GM12878 (cell line): ENCODE results near the gene ABI3. TPM values are rescaled to one million over a fixed set of nuclear protein-coding genes. Genes with fewer than 3 reads are reported as not detected.

Experiments used
- ATF7 ChIP-seq: fragments of 450-650 bp; IDR thresholded peaks from 2 replicates; pipeline ENCODE4 v1.6.1; 2016; ENCODE audit warnings: low read depth, mild to moderate bottlenecking
- BHLHE40 ChIP-seq, 2 experiments: fragments of 450-650 bp in 1 of 2; IDR thresholded peaks; 2 replicates each; pipeline ENCODE4 v1.6.1; 2011 to 2017; ENCODE audit warnings: low read depth in 2 of 2, borderline replicate concordance in 1 of 2, improper control_type of control experiment in 1 of 2, low read length in 1 of 2, mild to moderate bottlenecking in 1 of 2
- BMI1 ChIP-seq: fragments of 450-650 bp; IDR thresholded peaks from 2 replicates; pipeline ENCODE4 v1.6.1; 2016; ENCODE audit warnings: mild to moderate bottlenecking, moderate library complexity, borderline replicate concordance
- CBX3 ChIP-seq: fragments of 200-600 bp; sonication (generic); IDR thresholded peaks from 2 replicates; pipeline ENCODE4 v1.6.1; 2016; ENCODE audit warnings: low read depth, borderline replicate concordance
- CHD1 ChIP-seq: IDR thresholded peaks from 2 replicates; pipeline ENCODE4 v1.6.1; 2012; ENCODE audit warnings: low read depth, low read length, improper control_type of control experiment
- EED ChIP-seq: sonication (generic); IDR thresholded peaks from 2 replicates; pipeline ENCODE4 v1.6.1; 2016; ENCODE audit warnings: antibody characterized with exemption, low read depth
- EGR1 ChIP-seq, 2 experiments: IDR thresholded peaks; 1 replicate in 1 of 2; 2 replicates in 1 of 2; pipeline ENCODE4 v1.6.1; 2011 to 2012; ENCODE audit warnings: low read depth in 2 of 2, low read length in 2 of 2, borderline replicate concordance in 1 of 2, mild to moderate bottlenecking in 1 of 2, moderate library complexity in 1 of 2
- EZH2 ChIP-seq: IDR thresholded peaks from 2 replicates; pipeline ENCODE4 v1.6.1; 2012; ENCODE audit warnings: low read depth, mild to moderate bottlenecking, control low read depth, inconsistent platforms, low read length, borderline replicate concordance; ENCODE audit not compliant: control insufficient read depth
- IKZF2 ChIP-seq, 2 experiments: fragments of 450-650 bp; IDR thresholded peaks; 2 replicates each; pipeline ENCODE4 v1.6.1; 2017; ENCODE audit warnings: mild to moderate bottlenecking in 2 of 2, moderate library complexity in 2 of 2
- KAT2A ChIP-seq: conservative IDR thresholded peaks from 2 replicates; pipeline ENCODE4 v1.6.1; 2011; ENCODE audit warnings: low read depth, low read length; ENCODE audit not compliant: control insufficient read depth
- KDM1A ChIP-seq: fragments of 200-600 bp; sonication (generic); IDR thresholded peaks from 2 replicates; pipeline ENCODE4 v1.6.1; 2016; ENCODE audit warnings: borderline replicate concordance
- KLF5 ChIP-seq: fragments of 450-650 bp; IDR thresholded peaks from 2 replicates; pipeline ENCODE4 v1.6.1; 2014; ENCODE audit warnings: mild to moderate bottlenecking; ENCODE audit not compliant: partially characterized antibody
- NR2C1 ChIP-seq: fragments of 450-650 bp; IDR thresholded peaks from 2 replicates; pipeline ENCODE4 v1.6.1; 2017; ENCODE audit warnings: antibody characterized with exemption, mild to moderate bottlenecking, moderate library complexity
- POU2F2 ChIP-seq: IDR thresholded peaks from 3 replicates; pipeline ENCODE4 v1.6.1; 2011; ENCODE audit warnings: low read depth, mild to moderate bottlenecking, low read length, borderline replicate concordance
- RAD51 ChIP-seq: fragments of 450-650 bp; IDR thresholded peaks from 2 replicates; pipeline ENCODE4 v1.6.1; 2016; ENCODE audit warnings: moderate library complexity, mild to moderate bottlenecking, inconsistent platforms
- SIX5 ChIP-seq: IDR thresholded peaks from 2 replicates; pipeline ENCODE4 v1.6.1; 2011; ENCODE audit warnings: mild to moderate bottlenecking, low read depth, low read length, moderate library complexity; ENCODE audit not compliant: severe bottlenecking
- YBX1 ChIP-seq: fragments of 450-650 bp; IDR thresholded peaks from 2 replicates; pipeline ENCODE4 v1.6.1; 2016; ENCODE audit warnings: antibody characterized with exemption
- ZNF217 ChIP-seq: fragments of 450-650 bp; IDR thresholded peaks from 2 replicates; pipeline ENCODE4 v1.6.1; 2017; ENCODE audit warnings: antibody characterized with exemption, mild to moderate bottlenecking
- ZNF274 ChIP-seq: IDR thresholded peaks from one replicate; pipeline ENCODE4 v1.8.0; 2011; ENCODE audit not compliant: insufficient read length, insufficient read depth
- polyA plus RNA-seq, 11 experiments: library from polyadenylated mRNA; depleted of rRNA in 4 of 11; unstranded in 6 of 11; stranded (reverse) in 5 of 11; fragments of >200 nt; fragmentation: Nextera tagmentation in 4 of 11; fragmentation: Illumina TruSeq in 1 of 11; extraction: Ambion mirVana in 4 of 11; extraction: Trizol in 1 of 11; gene quantifications; 1 replicate in 1 of 11; 2 replicates in 10 of 11; pipeline versions ENCODE4 v1.2.1 to v1.2.3, GENCODE V29; 2011 to 2016; ENCODE audit warnings: inconsistent platforms in 2 of 11, missing spikeins in 2 of 11, low read depth in 1 of 11
- total RNA-seq, 4 experiments: library from RNA; depleted of rRNA in 3 of 4; stranded (reverse); fragments of >200 nt in 3 of 4; fragmentation: Illumina TruSeq in 1 of 4; extraction: Trizol in 1 of 4; gene quantifications; 2 replicates each; pipeline versions ENCODE4 v1.2.1 to v1.2.3, GENCODE V29; 2013 to 2021
- TF ChIP-seq, protein P1 (sequence below): fragments of 450-650 bp; conservative IDR thresholded peaks from 2 replicates; pipeline ENCODE4 v1.6.1; 2017; ENCODE audit warnings: mild to moderate bottlenecking, moderate library complexity
- TF ChIP-seq, protein P2 (sequence below): fragments of 450-650 bp; IDR thresholded peaks from 2 replicates; pipeline ENCODE4 v1.6.1; 2016; ENCODE audit warnings: mild to moderate bottlenecking
- TF ChIP-seq, protein P3 (sequence below), 3 experiments: IDR thresholded peaks in 2 of 3; conservative IDR thresholded peaks in 1 of 3; 2 replicates each; pipeline ENCODE4 v1.5.1; 2011; ENCODE audit warnings: low read depth in 3 of 3, low read length in 3 of 3, mild to moderate bottlenecking in 3 of 3, control low read depth in 2 of 3, moderate library complexity in 2 of 3, inconsistent platforms in 1 of 3, mixed read lengths in 1 of 3; ENCODE audit not compliant: control insufficient read depth in 2 of 3, insufficient read depth in 1 of 3; ENCODE audit errors: extremely low read depth in 1 of 3
- TF ChIP-seq, protein P4 (sequence below): IDR thresholded peaks from 2 replicates; pipeline ENCODE4 v1.6.1; 2012; ENCODE audit warnings: low read length, inconsistent platforms

Gene ABI3
- total and polyA plus RNA-seq, 10 of the 15 experiments (the other 5 are each of a cell fraction or from before 2014, with no cell fraction given): 13.4 to 109 (median 51.1) TPM

DNA sequence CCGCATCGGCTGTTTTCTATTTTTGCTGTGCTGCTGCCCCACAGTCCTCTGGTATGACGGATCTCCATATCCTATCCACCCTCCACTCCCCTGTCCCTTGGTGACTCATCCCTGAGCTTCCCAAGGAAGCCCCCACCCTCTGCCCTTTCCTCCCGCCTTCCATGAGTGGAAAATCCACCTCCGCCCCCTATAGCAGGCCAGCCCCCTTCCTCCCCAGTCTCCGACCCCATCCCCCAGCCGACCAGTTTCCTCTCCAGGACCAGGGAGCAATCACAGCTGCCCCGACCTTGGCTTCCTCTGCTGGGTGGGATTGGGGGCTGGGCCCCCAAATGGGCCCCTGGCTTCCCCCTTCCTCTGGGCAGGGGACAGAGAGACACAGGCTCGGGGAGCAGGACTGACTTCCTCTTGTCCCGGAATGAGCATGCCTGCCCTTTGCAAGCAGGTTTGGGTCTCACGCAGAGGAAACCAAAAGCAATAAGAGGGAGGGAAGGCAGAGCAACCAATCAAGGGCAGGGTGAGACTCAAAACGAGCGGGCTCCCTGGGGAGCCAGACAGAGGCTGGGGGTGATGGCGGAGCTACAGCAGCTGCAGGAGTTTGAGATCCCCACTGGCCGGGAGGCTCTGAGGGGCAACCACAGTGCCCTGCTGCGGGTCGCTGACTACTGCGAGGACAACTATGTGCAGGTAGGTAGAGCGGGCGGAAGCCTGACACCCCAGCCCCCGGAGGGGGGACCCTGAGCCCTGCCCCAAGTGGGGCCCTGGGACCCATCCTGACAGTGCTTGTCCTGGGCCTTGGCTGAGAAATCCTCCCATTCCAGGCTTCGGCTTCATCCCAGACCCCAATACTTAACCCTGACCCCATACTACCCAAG lies at the start of gene ABI3, which contains the start of gene GNGT2 (continued):
- TF ChIP-seq KLF5 (peak; percentile 30), SIX5 (no peak), KDM1A (no peak), CHD1 (0 out of 2 replicates have a peak, but pooled peaks have one; percentile 34), NR2C1 (no peak), ATF7 (no peak; the same call in none of the 2 replicates), BHLHE40 (IDR thresholded peaks at IDR 0.05; ENCODE audit: borderline replicate concordance in 1 of 2, low read depth in 2 of 2, low read length in 1 of 2) (peak; percentile 52 to 70; a peak in 3 of 4 replicates), ZNF274 (no peak), EED (peak; percentile 71; the same call in 1 of the 2 replicates), KAT2A (no peak), CBX3 (no peak), YBX1 (no peak), IKZF2 (IDR thresholded peaks at IDR 0.05) (peak; percentile 82 to 86), RAD51 (no peak), ZNF217 (no peak), BMI1 (no peak; the same call in 1 of the 2 replicates), EZH2 (no peak), EGR1 (IDR thresholded peaks at IDR 0.05; ENCODE audit: borderline replicate concordance in 1 of 2, low read depth in 2 of 2, low read length in 2 of 2) (peak in 1 of 2 experiments; percentile 45; a peak in 1 of 3 replicates), POU2F2 (peak; percentile 85)
- TF ChIP-seq, protein P1, sequence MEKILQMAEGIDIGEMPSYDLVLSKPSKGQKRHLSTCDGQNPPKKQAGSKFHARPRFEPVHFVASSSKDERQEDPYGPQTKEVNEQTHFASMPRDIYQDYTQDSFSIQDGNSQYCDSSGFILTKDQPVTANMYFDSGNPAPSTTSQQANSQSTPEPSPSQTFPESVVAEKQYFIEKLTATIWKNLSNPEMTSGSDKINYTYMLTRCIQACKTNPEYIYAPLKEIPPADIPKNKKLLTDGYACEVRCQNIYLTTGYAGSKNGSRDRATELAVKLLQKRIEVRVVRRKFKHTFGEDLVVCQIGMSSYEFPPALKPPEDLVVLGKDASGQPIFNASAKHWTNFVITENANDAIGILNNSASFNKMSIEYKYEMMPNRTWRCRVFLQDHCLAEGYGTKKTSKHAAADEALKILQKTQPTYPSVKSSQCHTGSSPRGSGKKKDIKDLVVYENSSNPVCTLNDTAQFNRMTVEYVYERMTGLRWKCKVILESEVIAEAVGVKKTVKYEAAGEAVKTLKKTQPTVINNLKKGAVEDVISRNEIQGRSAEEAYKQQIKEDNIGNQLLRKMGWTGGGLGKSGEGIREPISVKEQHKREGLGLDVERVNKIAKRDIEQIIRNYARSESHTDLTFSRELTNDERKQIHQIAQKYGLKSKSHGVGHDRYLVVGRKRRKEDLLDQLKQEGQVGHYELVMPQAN: peak; percentile 50; the same call in 1 of the 2 replicates
- TF ChIP-seq, protein P2, sequence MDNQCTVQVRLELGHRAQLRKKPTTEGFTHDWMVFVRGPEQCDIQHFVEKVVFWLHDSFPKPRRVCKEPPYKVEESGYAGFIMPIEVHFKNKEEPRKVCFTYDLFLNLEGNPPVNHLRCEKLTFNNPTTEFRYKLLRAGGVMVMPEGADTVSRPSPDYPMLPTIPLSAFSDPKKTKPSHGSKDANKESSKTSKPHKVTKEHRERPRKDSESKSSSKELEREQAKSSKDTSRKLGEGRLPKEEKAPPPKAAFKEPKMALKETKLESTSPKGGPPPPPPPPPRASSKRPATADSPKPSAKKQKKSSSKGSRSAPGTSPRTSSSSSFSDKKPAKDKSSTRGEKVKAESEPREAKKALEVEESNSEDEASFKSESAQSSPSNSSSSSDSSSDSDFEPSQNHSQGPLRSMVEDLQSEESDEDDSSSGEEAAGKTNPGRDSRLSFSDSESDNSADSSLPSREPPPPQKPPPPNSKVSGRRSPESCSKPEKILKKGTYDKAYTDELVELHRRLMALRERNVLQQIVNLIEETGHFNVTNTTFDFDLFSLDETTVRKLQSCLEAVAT: peak; percentile 68
- TF ChIP-seq, protein P3, sequence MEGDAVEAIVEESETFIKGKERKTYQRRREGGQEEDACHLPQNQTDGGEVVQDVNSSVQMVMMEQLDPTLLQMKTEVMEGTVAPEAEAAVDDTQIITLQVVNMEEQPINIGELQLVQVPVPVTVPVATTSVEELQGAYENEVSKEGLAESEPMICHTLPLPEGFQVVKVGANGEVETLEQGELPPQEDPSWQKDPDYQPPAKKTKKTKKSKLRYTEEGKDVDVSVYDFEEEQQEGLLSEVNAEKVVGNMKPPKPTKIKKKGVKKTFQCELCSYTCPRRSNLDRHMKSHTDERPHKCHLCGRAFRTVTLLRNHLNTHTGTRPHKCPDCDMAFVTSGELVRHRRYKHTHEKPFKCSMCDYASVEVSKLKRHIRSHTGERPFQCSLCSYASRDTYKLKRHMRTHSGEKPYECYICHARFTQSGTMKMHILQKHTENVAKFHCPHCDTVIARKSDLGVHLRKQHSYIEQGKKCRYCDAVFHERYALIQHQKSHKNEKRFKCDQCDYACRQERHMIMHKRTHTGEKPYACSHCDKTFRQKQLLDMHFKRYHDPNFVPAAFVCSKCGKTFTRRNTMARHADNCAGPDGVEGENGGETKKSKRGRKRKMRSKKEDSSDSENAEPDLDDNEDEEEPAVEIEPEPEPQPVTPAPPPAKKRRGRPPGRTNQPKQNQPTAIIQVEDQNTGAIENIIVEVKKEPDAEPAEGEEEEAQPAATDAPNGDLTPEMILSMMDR (IDR thresholded peaks at IDR 0.05 in 2 of 3, conservative IDR thresholded peaks at IDR 0.05 in 1 of 3; ENCODE audit: control insufficient read depth in 2 of 3, extremely low read depth in 1 of 3, insufficient read depth in 1 of 3, low read depth in 3 of 3, low read length in 3 of 3): no peak
- TF ChIP-seq, protein P4, sequence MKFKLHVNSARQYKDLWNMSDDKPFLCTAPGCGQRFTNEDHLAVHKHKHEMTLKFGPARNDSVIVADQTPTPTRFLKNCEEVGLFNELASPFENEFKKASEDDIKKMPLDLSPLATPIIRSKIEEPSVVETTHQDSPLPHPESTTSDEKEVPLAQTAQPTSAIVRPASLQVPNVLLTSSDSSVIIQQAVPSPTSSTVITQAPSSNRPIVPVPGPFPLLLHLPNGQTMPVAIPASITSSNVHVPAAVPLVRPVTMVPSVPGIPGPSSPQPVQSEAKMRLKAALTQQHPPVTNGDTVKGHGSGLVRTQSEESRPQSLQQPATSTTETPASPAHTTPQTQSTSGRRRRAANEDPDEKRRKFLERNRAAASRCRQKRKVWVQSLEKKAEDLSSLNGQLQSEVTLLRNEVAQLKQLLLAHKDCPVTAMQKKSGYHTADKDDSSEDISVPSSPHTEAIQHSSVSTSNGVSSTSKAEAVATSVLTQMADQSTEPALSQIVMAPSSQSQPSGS: no peak
